Activated CD4-positive, alpha-beta T cell treated with anti-CD3 and anti-CD28 coated beads for 36 hours (primary cell): ENCODE measurements around the gene ZMYM5. TPM values are rescaled to one million over a fixed set of nuclear protein-coding genes. Genes with fewer than 3 reads are reported as not detected.
"Not testable (repeated sequence)": the region's sequence is repeated elsewhere in the genome, so short reads cannot be mapped to it uniquely, and the experiment has no call there.

ENCODE experiments used
- ATAC-seq: fragments of 200-7000 bp; cut with Tn5 transposase; one replicate; pipeline ENCODE4 v1.10.0; 2021; ENCODE audit warnings: mild to moderate bottlenecking, moderate library complexity
- CTCF ChIA-PET: fragments of 350-600 bp; sonication (Branson Sonifier 250); formaldehyde crosslinking; loops from one replicate; lab custom pipeline; 2021; ENCODE audit warnings: antibody characterized with exemption; lab: Charles Lee
- POLR2A ChIA-PET: fragments of 350-600 bp; sonication (Branson Sonifier 250); formaldehyde crosslinking; loops from one replicate; lab custom pipeline; 2021; ENCODE audit warnings: antibody characterized with exemption, inconsistent platforms; lab: Charles Lee
- DNase-seq: peaks from one replicate; pipeline ENCODE4 v3.0.0-alpha.2; 2020
- H3K27ac Mint-ChIP-seq: one replicate; pipeline ENCODE4 v1.8.0; 2021; ENCODE audit warnings: mixed read lengths
- H3K27me3 Mint-ChIP-seq: one replicate; pipeline ENCODE4 v1.8.0; 2021; ENCODE audit warnings: mixed read lengths
- H3K36me3 Mint-ChIP-seq: one replicate; pipeline ENCODE4 v1.8.0; 2021; ENCODE audit warnings: low read depth, mixed read lengths
- H3K4me1 Mint-ChIP-seq: one replicate; pipeline ENCODE4 v1.8.0; 2021; ENCODE audit warnings: mixed read lengths
- H3K4me3 Mint-ChIP-seq: one replicate; pipeline ENCODE4 v1.8.0; 2021; ENCODE audit warnings: mild to moderate bottlenecking, moderate library complexity, mixed read lengths
- H3K9me3 Mint-ChIP-seq: one replicate; pipeline ENCODE4 v1.8.0; 2021; ENCODE audit warnings: low read depth, mixed read lengths
- intact Hi-C, 2 experiments: fragments of 100-400 bp; cut with DNase I in 1 of 2; cut with micrococcal nuclease in 1 of 2; formaldehyde crosslinking; loops; one replicate each; pipeline versions ENCODE4 v1.14.2 to v1.15.1; 2022 to 2024; cut with DNase I, micrococcal nuclease
- total RNA-seq, 2 experiments: library from RNA; stranded (reverse); gene quantifications; one replicate each; pipeline ENCODE4 v1.2.3, GENCODE V29; 2021

ZMYM5 gene
- total RNA-seq, 2 experiments from 2014 or later, result 9.1 to 10.1 TPM

GRCh38 chr13:19782727-19783682 is 80.4 kb downstream of the ZMYM5 start, which contains the start of gene PSPC1:
PSPC1 (minus strand) TSS chr13:19782945; CDS start chr13:19782757, 188 bp downstream.
- ChIA-PET CTCF (interaction anchor here (0.7 to 1.4 kb wide), 4 partner anchors 9 to 1028 kb away, joined by 3 read pairs; no protein-coding TSS in a partner anchor), POLR2A (interaction anchor here (0.7 kb wide), 1 partner anchor 175 kb away, joined by 3 read pairs; no protein-coding TSS in a partner anchor)
- ATAC-seq (peak; percentile 93), DNase-seq (peak; percentile 97)
- peak within 1 kb of the TSS; percentile 98 for H3K27ac Mint-ChIP-seq
- not testable (repeated sequence) for H3K27me3 Mint-ChIP-seq, H3K4me1 Mint-ChIP-seq, H3K9me3 Mint-ChIP-seq
- peaks cover 13% of the 10 kb centered on the region for H3K36me3 Mint-ChIP-seq
- intact Hi-C loops, result loop anchor here (1.0 to 5.0 kb wide), 7 partner anchors 80 to 196 kb away; partner anchors contain the start of genes MPHOSPH8 (in 2 of the 2), ZMYM2 (in 1 of the 2) and ZMYM5 (in 1 of the 2)
- peak within 1 kb of the TSS; percentile 94 for H3K4me3 Mint-ChIP-seq

- H3K27me3 Mint-ChIP-seq, result no peaks in the 10 kb centered on the region
- POLR2A ChIA-PET, result interaction anchor here (1.4 kb wide), 1 partner anchor 82 kb away, joined by 5 read pairs; the partner anchor contains the start of gene ZMYM5
Observed at GRCh38 chr13:19782049-19782726, 81.3 kb downstream of the ZMYM5 start.

GRCh38 chr13:19781526-19781925 is 81.9 kb downstream of the ZMYM5 start:
- ChIA-PET CTCF (interaction anchor here (0.6 to 1.0 kb wide), 2 partner anchors 8 to 11 kb away, joined by 3 read pairs; no protein-coding TSS in a partner anchor), POLR2A (interaction anchor here (1.4 kb wide), 1 partner anchor 83 kb away, joined by 5 read pairs; the partner anchor contains the start of gene ZMYM5)
- Mint-ChIP-seq H3K27ac (peak overlapping the region; percentile 98), H3K36me3 (peaks cover 19% of the 10 kb centered on the region), H3K9me3 (no peaks in the 10 kb centered on the region), H3K27me3 (no peaks in the 10 kb centered on the region), H3K4me3 (peak overlapping the region; percentile 94), H3K4me1 (peaks cover 5% of the 10 kb centered on the region)
- DNase-seq, result peak; percentile 25
- intact Hi-C loops, result loop anchor here in 1 of 2 experiments (5.0 kb wide), 1 partner anchor 149 kb away; the partner anchor contains the start of gene MPHOSPH8
- ATAC-seq, result no peak

More at GRCh38 chr13:19782049-19782726, 81.3 kb downstream of the ZMYM5 start:
- Mint-ChIP-seq H3K4me1 (peaks cover 5% of the 10 kb centered on the region), H3K36me3 (peaks cover 19% of the 10 kb centered on the region), H3K4me3 (peak overlapping the region; percentile 94), H3K9me3 (no peaks in the 10 kb centered on the region), H3K27ac (peak overlapping the region; percentile 98)
- CTCF ChIA-PET, result interaction anchor here (0.6 to 1.4 kb wide), 4 partner anchors 8 to 83 kb away, joined by 3 read pairs; no protein-coding TSS in a partner anchor
- intact Hi-C loops, result loop anchor here (1.0 to 5.0 kb wide), 7 partner anchors 81 to 195 kb away; partner anchors contain the start of genes MPHOSPH8 (in 2 of the 2), ZMYM2 (in 1 of the 2) and ZMYM5 (in 1 of the 2)
- peak; percentile 45 for ATAC-seq
- DNase-seq, result peak; percentile 75

- ATAC-seq, H3K9me3 Mint-ChIP-seq, H3K4me1 Mint-ChIP-seq, H3K27me3 Mint-ChIP-seq: not testable (repeated sequence)
- ChIA-PET CTCF (interaction anchor here (0.6 kb wide), 1 partner anchor 632 kb away, joined by 3 read pairs; no protein-coding TSS in a partner anchor), POLR2A (interaction anchor here (1.4 kb wide), 1 partner anchor 83 kb away, joined by 5 read pairs; the partner anchor contains the start of gene ZMYM5)
- peak; percentile 39 for DNase-seq
- peaks cover 22% of the 10 kb centered on the region for H3K36me3 Mint-ChIP-seq
- peak overlapping the region; percentile 42 for H3K27ac Mint-ChIP-seq
- intact Hi-C loops, result loop anchor here in 1 of 2 experiments (5.0 kb wide), 1 partner anchor 149 kb away; the partner anchor contains the start of gene MPHOSPH8
- peak overlapping the region; percentile 94 for H3K4me3 Mint-ChIP-seq
Observed at GRCh38 chr13:19780753-19781418, 82.6 kb downstream of the ZMYM5 start.

Other genes with a start within 250 kb of the ZMYM5 start
- 10 to 100 TPM; 39.1 to 39.8 TPM for gene MPHOSPH8, start 230.0 kb downstream of the ZMYM5 start, total RNA-seq
- 10 to 100 TPM; 60.2 to 64.0 TPM for gene PSPC1, start 80.7 kb downstream of the ZMYM5 start, total RNA-seq
- 10 to 100 TPM; 54.2 to 59.9 TPM for gene ZMYM2, start 95.1 kb upstream of the ZMYM5 start, total RNA-seq